Activated naive CD4-positive, alpha-beta T cell treated with anti-CD3 and anti-CD28 coated beads, Interleukin-2, amount 50 U/mL, for 72 hours (primary cell): ENCODE measurements around the gene DHRS7B. TPM values are rescaled to one million over a fixed set of nuclear protein-coding genes. Genes with fewer than 3 reads are reported as not detected.
"Not testable (repeated sequence)": the region's sequence is repeated elsewhere in the genome, so short reads cannot be mapped to it uniquely, and the experiment has no call there.

Source experiments
- ATAC-seq, 2 donors: fragments of 150-1000 bp; cut with Tn5 transposase; 2 replicates each; pipeline ENCODE4 v1.10.0; 2021; ENCODE audit warnings: mild to moderate bottlenecking in 2 of 2, moderate library complexity in 2 of 2
- DNase-seq, 2 donors: peaks; one replicate each; pipeline ENCODE4 v3.0.0; 2021 to 2022; ENCODE audit warnings: low spot score in 2 of 2
- H3K27ac Mint-ChIP-seq, 2 donors: one replicate each; pipeline ENCODE4 v1.8.0; 2022; ENCODE audit warnings: mild to moderate bottlenecking in 2 of 2, mixed read lengths in 2 of 2
- H3K36me3 Mint-ChIP-seq, 2 donors: one replicate each; pipeline ENCODE4 v1.8.0; 2022; ENCODE audit warnings: mixed read lengths in 2 of 2
- H3K9me3 Mint-ChIP-seq, 2 donors: one replicate each; pipeline ENCODE4 v1.8.0; 2022; ENCODE audit warnings: mixed read lengths in 2 of 2
- total RNA-seq, 2 donors: library from RNA; stranded (reverse); gene quantifications; one replicate each; pipeline ENCODE4 v1.2.3, GENCODE V29; 2022

Gene DHRS7B
- total RNA-seq, 2 donors from 2014 or later = 15.8 to 16.5 TPM

DNA sequence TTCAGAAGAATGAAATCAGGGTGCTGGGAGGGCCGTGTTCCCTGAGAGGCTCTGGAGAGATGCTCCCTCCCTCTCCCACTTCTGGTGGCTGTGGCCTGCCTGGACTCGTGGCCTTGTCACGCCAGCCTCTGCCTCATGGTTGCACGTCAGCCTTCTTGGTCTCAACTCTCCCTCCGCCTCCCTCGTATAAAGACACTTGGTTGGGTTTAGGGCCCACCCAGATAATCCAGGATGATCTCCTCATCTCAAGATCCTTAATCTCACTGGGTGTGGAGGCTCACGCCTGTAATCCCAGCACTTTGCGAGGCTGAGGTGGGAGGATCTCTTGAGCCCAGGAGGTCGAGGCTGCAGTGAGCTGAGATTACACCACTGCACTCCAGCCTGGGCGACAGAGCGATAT, 100.5 kb downstream of the DHRS7B start:
- H3K27ac Mint-ChIP-seq = peak overlapping the region in 1 of 2 donors; percentile 6
- DNase-seq, ATAC-seq, H3K9me3 Mint-ChIP-seq, H3K36me3 Mint-ChIP-seq: not testable (repeated sequence)

DNA sequence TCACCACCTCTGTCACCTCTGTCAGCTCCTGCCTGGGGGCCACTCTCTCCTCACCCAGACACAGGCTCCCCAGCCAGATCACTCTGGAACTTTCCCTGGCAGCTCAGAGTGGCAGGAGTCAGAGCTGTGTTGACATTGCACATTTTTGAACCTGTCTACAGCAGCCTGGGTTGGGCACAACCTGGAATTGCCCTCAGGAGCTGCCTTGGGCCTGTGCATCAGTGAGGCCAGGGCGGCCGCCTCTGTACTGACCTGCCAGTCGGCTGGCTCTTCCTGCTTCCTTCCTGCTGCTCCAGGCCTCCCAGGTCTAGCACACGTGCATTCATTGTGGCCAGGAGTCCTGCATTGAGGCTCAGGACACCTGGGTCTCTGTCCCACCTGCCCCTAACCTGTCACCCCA, 101.3 kb downstream of the DHRS7B start:
- DNase-seq = no peak
- Mint-ChIP-seq H3K27ac (peak overlapping the region; percentile 6 to 61), H3K9me3 (peaks cover 8 to 9% of the 10 kb centered on the region in 2 donors), H3K36me3 (peaks cover 9 to 10% of the 10 kb centered on the region in 2 donors)
- ATAC-seq = no peak

DNA sequence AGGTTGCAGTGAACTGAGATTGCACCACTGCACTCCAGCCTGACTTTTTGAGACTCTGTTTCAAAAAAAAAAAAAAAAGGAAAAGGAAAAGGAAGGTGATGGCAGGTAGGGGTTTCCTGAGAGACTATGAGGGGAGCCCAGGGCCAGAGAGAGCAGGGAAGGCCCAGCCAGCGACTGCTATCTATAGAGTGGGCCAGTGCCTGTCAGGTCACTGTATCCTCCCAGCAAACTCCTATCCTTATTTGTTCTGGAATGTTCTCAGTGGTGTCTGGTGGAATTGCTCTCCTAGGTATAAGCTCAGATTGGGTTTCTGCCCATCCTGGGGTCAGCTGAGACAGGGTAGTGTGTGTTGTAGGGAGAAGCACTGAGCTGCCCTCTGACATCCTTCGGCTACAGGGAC, 102.1 kb downstream of the DHRS7B start:
- ATAC-seq (no peak), DNase-seq (no peak)
- H3K27ac Mint-ChIP-seq = no peak overlapping the region
- peaks cover 9 to 10% of the 10 kb centered on the region in 2 donors for H3K36me3 Mint-ChIP-seq
- H3K9me3 Mint-ChIP-seq = peaks cover 8 to 9% of the 10 kb centered on the region in 2 donors

DNA sequence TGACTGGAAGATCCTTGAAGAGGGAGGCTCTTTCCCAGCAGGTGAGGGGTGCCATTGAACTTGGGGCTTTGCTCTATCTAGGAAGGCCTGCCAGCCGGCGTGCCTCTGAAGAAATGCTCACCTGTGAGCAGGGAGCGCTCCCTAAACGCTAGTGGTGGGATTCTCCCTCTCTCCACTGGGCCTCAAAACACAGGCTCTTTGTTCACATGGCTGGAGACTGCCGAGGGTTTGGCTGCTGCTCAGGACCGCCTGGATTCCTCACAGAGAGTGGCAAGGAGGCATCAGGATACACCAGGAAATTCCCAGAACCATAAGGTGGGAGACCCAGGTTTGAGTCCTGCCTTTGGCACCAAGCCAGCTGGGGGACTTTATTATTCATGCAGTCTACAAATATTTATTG, 104.8 kb downstream of the DHRS7B start:
- H3K36me3 Mint-ChIP-seq = peaks cover 9 to 10% of the 10 kb centered on the region in 2 donors
- DNase-seq = no peak
- ATAC-seq = no peak
- no peak overlapping the region for H3K27ac Mint-ChIP-seq
- H3K9me3 Mint-ChIP-seq = peaks cover 8 to 9% of the 10 kb centered on the region in 2 donors

DNA sequence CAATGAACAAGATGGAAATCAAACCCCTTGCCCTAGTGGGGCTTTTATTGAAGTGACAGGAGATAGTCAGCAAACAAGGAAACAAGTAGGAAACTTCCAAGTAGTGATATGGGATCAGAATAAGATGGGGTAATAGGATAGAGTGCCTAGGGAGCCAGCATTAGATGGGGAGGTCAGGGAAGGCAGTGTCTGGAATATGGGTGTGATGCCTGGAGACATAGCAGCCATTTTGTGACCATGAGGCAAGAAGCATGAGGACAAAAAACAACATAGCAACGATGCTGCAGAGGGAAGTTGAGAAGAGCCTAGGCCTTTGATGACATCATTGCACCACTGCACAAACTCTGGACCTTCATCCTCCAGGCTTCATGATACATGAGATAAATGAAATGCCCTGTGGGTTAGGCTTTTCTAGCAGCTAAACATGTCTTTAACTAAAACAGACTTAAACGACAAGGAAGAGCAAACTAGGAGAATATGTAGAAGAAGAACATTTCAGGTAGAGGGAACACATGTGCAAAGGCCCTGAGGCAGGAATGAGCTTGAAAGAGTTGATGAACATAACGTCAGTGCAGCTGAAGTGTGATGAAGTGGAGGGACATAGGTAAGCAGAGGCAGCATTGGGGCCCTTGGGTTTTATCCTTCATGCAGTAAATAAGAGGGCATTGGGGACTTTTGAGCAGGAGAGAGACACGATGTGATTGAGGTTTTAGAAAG, 105.4 kb downstream of the DHRS7B start:
- Mint-ChIP-seq H3K36me3 (peaks cover 9 to 10% of the 10 kb centered on the region in 2 donors), H3K27ac (peak overlapping the region in 1 of 2 donors; percentile 66), H3K9me3 (peaks cover 8 to 9% of the 10 kb centered on the region in 2 donors)
- ATAC-seq (no peak), DNase-seq (no peak)

DNA sequence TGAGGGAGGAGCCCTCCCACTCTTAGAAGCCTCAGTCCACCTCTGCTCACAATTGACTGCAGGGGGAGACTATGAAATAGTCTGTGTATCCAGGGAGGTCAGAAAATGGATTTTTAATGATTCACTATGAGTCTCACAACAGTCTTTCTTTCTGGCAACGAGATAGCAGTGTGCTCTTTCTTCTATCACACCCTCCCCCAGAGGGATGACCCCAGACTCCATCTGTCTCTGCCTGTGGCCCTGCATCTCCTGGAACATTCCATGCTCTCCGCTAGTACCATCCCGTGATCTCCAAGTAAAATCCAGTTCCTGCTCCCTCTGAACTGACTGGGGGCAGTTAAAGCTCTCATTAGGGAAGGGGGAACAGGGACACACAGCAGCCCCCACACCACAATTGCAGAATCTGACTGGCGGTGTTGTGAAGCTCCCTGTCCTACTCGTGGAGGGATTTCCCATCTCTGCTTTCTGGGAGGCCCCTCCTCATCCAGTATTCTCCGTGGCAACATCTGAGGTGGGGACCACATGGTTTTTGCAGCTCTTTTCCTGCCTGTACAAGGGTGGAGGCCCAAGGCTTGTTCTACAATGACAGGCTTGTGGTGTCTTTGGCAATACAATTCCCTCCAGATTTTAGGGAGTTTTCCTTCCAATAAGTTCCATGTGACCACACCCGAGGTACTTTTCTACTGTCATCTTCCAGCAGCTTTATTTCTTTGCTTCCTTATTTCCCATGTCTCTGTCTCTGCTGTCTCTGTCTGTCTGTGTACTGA, 107.0 kb downstream of the DHRS7B start:
- peaks cover 8 to 9% of the 10 kb centered on the region in 2 donors for H3K9me3 Mint-ChIP-seq
- DNase-seq (no peak), ATAC-seq (no peak)
- H3K27ac Mint-ChIP-seq = no peak overlapping the region
- peaks cover 9 to 10% of the 10 kb centered on the region in 2 donors for H3K36me3 Mint-ChIP-seq

DNA sequence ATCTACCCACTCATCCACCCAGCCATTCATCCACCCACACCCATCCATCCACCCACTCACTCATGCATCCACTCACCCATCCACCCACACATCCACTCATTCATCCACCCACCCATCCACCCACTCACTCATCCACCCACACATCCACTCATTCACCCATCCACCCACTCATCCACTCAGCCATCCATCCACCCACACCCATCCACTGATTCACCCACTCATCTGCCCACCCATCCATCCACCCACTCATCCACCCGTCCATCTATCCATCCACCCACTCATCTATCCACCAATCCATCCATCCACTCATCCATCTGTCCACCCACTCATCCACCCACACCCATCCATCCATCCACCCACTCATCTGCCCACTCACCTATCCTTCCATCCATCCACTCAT, 109.2 kb downstream of the DHRS7B start:
- H3K9me3 Mint-ChIP-seq = peaks cover 8 to 9% of the 10 kb centered on the region in 2 donors
- no peak for DNase-seq
- no peak overlapping the region for H3K27ac Mint-ChIP-seq

DNA sequence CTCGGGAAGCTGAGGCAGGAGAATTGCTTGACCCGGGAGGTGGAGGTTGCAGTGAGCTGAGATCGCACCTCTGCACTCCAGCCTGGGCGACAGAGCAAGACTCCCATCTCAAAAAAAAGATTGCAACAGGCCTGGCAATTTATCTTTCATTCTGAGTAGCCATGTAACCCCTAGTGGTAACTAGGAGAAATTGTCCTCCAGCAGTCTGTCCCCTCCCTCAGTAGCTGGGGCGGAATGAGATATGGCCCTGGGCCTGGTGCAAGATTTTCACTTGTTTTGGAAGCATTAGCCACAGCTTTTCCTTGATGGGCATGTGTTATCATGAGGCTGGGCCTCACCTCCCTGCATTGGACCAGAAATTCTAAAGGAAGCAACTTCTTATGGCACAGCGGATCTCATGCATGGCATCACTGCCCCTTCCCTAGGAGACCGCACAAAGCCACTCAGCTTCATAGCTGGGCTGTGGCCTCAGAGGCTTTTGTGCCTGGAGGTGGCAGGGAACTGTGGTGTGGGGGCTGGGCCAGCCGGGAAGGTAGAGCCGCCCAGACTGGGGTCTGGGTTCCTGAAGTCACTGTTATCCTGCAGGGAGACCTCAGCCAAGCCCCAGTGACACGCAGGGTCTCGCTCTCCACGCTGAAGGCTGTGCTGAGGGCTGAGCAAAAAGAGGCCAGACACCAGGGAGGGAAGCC, 113.1 kb downstream of the DHRS7B start:
- H3K27ac Mint-ChIP-seq = no peak overlapping the region
- ATAC-seq (peak in 1 of 2 donors; percentile 35), DNase-seq (no peak)
- H3K36me3 Mint-ChIP-seq = no peaks in the 10 kb centered on the region
- no peaks in the 10 kb centered on the region for H3K9me3 Mint-ChIP-seq

More for the DNA sequence above, 109.2 kb downstream of the DHRS7B start:
- peaks cover 9 to 10% of the 10 kb centered on the region in 2 donors for H3K36me3 Mint-ChIP-seq
- no peak for ATAC-seq

DNA sequence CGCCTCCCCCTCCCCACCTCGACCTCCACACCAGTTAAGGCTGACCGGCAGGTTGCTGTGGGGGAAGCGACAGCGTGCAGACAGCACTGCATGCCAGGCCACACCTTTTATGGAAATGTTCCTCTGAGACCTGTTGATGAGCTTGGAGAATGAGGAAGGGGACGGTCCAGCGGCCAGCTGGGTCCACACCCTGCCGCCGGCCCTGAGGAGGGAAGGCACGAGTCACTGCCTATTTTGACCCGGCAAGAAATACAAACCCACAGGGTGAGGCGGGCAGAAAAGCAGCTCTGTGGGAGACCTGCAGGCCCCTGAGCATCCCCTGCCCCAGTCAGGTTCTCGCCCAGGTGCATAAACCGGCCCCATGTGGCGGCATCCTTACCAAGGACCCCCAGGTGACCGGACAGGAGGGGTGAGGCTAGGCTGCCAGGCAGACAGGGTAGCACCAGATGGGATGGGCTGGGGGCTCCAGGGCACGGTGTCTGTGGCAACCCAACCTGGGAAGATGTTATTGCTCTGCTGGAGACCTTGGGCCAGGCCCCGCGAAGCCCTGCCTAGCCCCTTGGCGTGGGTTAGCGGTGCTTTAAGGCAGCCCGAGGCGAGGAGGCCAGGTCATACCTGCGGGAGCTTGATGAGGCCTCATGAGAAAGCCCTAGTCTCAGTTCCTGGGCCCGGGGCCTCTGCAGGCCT, 113.7 kb downstream of the DHRS7B start:
- ATAC-seq = no peak
- no peaks in the 10 kb centered on the region for H3K9me3 Mint-ChIP-seq
- no peaks in the 10 kb centered on the region for H3K36me3 Mint-ChIP-seq
- H3K27ac Mint-ChIP-seq = no peak overlapping the region
- no peak for DNase-seq

Other genes with a start within 250 kb of the DHRS7B start
- gene USP22, start 84.0 kb upstream of the DHRS7B start, total RNA-seq = 100 to 1,000 TPM; 146 to 180 TPM
- gene TMEM11, start 87.2 kb downstream of the DHRS7B start, total RNA-seq = 10 to 100 TPM; 21.9 to 23.6 TPM
- 1 to 10 TPM; 2.6 to 2.9 TPM for gene NATD1, start 126.4 kb downstream of the DHRS7B start, total RNA-seq
- 100 to 1,000 TPM; 101 to 130 TPM for gene MAP2K3, start 157.7 kb downstream of the DHRS7B start, total RNA-seq
- gene KCNJ12, start 249.4 kb downstream of the DHRS7B start, total RNA-seq = not detected